HG03520 (cell line): ENCODE results near the gene RANBP3L.

Source experiments
- ATAC-seq: cut with Tn5 transposase; IDR thresholded peaks from one replicate; pipeline ENCODE4 v1.9.1; 2021; ENCODE audit warnings: mild to moderate bottlenecking, moderate library complexity; ENCODE audit not compliant: unreplicated experiment

Gene RANBP3L

DNA sequence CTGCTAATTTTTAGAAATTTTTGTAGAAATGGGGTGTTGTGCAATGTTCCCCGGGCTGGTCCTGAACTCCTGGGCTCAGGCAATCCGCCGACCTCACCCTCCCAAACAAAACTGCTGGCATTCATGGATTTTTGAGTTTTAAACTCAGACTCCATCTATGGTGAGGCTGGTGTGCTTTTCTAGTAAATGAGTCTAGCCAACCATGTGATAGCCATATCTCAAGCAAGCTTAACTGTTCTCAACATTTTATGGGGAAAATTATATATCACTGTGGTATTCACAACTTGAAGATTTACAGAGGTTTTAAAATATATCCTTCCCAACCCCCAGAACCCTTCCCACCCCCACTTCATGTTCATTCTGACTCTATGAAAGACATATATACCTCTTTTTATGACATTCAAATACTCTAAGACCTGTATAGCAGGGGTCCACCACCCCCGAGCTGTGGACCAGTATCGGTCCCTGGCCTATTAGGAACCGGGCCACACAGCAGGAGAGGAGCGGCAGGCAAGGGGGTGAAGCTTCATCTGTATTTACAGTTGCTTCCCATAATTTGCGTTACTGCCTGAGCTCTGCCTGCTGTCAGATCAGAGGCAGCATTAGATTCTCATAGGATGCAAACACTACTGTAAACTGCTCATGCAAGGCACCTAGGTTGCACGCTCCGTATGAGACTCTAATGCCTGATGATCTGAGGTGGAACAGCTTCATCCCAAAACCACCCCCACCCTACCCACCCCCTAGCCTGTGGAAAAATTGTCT lies 55.5 kb downstream of the RANBP3L start:
- ATAC-seq, result no peak

- no peak for ATAC-seq
These were observed 57.6 kb downstream of the RANBP3L start for GRCh38 chr5:36244076-36244475.

DNA sequence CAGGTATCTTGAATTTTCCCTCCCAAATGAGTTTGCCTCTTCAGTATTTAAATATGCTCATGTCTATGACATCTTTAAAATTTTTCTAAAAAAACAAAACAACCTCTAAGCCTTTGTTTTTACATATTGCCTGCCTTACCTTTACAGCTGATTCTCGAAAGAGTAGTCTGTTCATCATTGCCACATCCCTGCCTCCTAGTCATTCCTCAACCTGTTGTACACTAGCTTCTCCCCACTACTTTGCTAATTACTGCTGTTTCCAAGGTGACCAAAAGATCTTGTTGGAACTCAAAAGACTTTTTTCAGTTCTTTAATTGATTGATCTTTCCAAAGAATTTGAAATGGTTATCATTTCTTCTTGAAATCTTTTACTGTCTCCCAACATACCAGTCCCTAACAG lies 58.0 kb downstream of the RANBP3L start:
- no peak for ATAC-seq

DNA sequence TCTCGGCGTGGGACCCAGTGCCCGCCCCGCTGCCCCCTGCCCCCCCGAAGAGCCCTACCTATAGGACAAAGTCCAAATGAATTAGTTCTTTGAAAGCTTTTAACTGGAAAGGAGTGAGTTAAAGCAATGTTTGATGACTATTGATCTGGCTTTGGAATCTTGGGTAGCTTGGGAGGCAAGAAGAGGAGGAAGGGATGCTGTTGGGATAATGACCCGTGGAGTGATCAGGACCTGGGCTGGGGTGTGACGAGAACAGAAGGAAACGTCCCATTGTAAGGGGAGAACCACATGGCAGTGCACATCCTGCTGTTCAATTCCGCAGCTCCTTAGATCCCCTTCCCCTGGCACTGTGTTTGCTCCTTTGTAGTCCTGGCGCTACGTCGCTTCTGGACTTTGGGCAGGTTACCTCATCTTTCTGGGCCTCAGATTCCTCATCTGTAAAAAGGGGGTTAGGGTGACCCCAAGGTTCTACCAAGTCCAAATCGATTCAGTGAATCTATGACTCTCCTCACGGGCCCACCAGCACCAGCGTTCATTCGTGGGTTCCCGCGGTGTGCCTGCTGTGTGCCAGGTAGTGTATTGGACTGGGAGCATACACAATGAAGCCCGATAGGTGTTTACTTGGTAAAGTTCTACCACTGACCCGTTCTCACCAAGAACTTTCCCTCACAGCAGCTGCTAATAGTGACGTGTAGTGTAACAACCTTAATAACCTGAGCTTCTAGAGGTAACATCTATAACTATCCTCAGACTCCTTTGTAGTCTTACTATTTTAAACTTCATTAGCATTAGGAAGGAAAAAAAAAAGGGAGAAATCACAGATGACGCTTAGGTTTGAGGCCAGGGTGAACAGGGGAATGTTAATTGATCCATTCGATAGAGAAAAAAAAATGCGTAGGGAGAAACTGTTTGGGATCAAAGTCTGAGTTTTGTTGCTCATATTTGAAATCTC lies 58.9 kb downstream of the RANBP3L start:
- ATAC-seq, result no peak

DNA sequence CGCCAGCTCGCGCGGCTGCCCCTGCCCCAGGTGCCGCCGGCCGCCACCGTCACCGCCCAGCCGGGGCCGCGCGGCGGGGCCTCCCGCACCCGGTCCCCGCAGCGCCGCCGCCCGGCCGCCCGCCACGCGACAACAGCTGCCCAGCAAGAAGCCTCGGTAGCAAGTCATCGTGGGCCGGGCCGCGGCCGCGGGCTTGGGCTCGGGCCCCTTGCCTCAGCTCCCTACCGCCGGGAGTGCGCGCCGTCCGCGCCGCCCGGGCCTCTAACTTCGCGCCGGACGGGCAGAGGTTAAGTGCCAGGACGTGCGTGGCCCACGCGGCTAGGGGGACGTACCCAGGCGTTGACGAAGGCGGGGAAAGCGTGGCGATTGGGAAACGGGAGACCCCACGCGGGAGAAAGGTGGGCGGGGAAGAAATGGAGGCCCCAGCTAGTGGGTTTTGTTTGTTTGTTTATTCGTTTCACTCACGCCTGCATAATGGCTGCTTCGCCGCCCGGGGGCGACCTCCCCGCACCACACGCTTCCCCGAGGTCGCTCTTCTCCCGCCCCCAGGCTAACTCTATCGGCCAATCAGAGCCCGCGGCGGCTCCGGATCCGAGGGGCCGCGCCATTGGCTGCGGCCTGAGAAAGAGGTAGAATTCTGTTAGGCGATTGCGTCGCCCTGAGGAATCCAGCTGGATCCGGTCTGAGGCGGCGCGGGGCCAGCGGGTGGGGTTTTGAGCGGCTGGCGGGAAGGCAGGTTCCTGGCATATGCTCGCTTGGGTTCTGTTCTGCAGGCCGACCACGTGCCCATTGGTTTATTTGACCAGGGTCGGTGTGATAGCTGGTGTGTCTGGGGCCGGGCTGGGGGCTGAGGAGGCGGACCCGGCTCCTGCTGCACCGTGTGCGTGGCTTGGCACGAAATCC lies 59.8 kb downstream of the RANBP3L start, which contains the start of gene NADK2:
Gene NADK2 (minus strand): TSS at position 295 of the 903 bp plus-strand sequence. CDS start 127 bp downstream, at position 168.
- ATAC-seq, result peak; percentile 91

- ATAC-seq, result peak; percentile 24
These were observed 60.7 kb downstream of the RANBP3L start for GRCh38 chr5:36240779-36241630.

DNA sequence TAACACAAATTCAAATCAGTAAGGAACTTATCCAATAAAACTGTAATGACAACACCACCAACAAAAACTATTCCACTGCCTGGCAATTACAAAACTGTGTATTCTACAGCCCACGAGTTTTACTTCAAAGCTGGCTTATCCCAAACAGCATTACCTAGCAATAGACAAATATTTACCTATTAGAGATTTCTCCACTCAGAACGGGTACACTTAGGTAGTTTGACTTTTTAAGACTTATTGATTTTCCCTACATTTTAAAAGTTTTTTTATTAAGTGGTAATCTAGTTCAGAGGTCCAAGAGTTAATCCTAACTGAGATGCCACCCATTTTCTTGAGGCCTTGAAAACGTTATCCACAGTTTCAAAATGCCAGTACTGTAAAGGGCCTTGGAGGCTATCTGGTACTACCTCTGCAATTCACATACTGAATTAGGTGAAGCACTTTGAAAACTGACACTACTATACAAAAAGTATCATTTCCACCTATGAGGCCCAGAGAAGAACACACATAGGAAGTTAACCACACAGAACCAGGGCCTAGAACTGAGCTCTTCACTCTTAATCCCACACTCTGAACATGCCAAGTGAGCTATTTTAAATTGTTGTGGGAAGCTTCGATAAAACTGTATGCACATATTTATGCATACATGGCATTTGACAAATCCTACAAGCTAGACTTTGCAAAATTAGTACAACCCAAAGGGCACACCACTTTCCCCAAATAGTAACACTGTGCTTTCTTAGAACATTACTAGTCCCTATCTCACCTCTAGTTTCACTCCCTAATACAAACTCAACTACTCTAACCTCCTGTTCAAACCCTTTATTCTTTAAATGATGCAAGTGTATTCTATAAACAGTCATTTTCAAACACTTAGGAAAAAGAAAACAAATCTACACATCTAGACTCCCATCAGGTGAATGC lies 62.1 kb downstream of the RANBP3L start:
- no peak for ATAC-seq

DNA sequence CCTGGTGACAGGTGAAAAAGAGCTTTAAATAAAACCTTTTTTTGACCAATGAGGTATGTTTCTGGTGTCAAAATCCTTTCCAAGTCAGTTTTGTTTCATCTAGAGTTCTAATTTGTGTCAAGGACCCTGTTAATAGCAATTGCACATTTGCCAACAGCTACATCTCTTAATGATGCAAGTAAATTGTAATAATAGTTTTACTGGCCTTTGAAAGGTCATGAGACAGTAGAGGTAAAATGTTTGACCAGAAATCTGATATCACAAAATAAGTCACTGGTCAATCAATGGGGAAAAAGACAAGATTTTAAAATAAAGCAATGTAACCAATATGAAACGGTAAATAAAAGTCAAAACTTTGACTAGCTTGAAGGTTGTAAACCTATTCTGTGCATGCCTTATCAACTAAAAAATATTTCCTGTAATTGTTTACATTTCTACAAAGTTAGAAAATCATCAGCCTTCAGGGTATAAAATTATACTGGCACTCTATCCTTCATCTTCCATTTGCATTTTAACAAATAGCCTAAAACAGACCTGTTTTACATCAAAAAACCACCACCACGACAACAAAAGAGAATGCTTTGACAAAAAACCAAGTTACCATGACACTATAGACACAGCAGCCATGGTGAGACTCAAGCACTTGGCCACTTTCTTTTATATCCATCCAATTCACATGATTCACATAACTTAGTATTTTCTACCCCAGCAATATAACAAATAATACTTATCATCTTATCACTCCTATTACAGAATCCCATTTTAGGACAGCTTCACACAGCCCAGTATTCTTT lies 63.0 kb downstream of the RANBP3L start:
- ATAC-seq, result no peak

GRCh38 chr5:36237751-36238150 lies 64.0 kb downstream of the RANBP3L start:
- ATAC-seq, result no peak

DNA sequence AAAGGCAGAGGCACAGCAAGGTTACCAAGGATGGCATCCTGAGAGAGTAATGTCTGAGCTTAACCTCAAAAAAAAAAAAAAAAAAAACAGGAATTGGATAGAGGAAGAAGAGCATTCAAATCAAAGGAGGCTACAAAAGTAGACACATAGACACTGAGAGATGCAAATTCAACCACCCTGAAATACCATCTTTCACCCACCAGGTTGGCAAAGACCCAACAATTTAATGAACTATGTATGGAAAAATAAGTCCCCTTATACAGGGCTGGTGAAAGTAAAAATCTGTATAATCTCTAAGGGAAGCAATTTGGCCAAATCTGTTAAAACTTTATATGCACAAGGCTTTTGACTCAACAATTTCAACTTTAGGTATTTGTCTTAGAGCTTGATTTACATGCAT lies 64.9 kb downstream of the RANBP3L start:
- ATAC-seq, result no peak

- ATAC-seq, result no peak
These were observed 69.2 kb downstream of the RANBP3L start for GRCh38 chr5:36232533-36232932.

DNA sequence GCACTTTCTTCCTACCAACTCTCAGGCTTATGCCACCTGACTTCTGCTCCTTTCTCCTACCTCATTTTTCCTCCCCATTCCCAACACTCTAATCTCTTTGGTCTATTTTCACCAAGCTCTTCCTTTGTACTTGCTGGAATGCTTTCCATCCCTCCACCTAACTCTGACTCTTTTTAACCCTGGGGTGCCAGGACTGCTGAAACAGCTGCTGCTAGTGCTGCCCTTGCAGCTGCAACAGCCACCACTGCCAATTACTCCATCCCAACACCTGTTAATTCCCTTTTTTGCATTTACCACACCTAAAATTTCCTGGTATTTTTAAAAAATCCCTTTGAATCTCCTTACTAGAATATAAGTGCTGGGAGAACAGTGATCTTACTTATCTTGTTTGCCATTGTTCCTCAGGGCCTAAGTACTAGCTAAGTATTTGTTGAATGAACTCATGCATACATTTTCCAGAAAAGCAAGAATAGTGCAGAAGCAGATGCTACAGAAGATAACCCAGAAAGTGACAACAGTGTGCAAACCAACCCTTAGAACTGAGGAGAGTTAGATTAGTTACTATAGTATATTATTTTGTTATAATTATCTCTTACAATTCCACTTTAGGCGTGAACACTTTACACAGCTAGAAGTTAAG lies 71.4 kb downstream of the RANBP3L start:
- ATAC-seq, result no peak

DNA sequence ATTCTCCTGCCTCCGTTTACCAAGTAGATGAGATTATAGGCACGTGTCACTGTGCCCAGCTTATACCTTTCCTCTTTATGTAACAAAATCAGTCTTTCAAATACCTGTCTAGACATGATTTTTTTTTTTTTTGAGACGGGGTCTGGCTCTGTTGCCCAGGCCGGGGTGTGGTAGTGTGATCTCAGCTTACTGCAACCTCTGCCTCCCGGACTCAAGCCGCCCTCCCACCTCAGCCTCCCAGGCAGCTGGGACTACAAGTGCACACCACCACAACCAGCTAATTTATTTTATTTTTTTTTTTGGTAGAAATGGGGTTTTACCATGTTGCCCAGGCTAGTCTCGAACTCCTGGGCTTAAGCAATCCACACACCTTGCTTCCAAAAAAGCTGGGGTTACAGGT lies 73.2 kb downstream of the RANBP3L start:
- no peak for ATAC-seq

DNA sequence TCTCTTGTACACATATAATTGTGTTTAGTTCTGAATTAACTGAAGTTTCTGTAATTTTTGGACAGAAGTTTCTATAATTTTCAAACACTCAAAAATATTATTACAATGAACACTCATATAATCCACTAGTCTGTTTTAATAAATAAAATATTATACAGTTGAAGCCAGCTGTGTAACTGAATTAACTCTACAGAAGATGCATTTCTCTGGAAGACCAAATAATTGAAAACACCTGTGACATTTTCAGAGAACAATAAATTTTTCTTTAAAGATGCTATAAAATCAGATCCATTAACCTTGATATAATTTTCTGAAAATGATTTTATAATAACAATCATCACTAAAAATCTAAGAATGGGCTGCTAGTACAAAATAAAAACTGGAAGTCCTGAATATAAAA lies 74.7 kb downstream of the RANBP3L start:
- ATAC-seq, result no peak

- no peak for ATAC-seq
These were observed 79.1 kb downstream of the RANBP3L start for GRCh38 chr5:36222620-36223019.

- ATAC-seq, result no peak
These were observed 83.7 kb downstream of the RANBP3L start for GRCh38 chr5:36217988-36218387.

DNA sequence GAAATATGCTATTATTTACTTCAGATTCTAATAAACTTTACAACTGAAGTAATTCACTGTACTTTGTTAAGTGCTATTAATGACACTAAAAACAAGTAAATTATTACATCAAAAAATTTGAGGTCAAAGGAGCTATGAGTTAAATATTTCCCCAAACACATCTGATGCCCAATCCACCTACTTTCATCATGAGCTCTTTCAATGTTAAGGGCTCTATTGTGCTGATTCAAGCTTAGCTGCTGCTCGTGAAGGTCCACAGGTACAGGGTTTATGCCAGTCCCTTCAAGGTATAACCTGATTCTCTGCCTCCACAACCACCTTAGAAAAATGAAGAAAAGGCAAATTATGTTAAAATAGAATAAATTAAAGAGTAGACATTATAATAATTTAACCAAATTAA lies 84.1 kb downstream of the RANBP3L start:
- ATAC-seq, result no peak

- no peak for ATAC-seq
These were observed 85.8 kb downstream of the RANBP3L start for GRCh38 chr5:36215910-36216309.
